ENCODE data around the gene COPS8.

DNA sequence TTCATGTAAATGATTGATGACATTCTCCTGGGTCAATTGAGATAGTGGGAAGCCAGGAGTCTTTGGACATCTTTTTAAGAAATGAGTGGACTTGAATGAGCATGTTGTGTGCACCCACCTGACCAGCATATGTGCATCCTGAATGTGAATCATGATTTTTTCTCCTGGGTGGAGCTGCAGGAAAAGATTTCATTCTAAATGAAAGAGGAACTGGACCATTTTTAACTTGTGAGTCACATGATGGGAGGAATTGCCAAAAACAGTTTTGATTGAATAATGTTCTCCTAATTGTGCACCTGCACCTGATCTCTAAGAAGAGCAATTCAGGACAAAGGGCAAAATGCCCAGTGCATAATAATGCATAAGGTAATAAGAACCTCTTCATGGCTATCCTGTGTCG lies 32.3 kb downstream of the COPS8 start:
- no peak for TF ChIP-seq EP300 (IDR thresholded peaks at IDR 0.05)
- TF ChIP-seq POLR2A (IDR thresholded peaks at IDR 0.05), result no peak
- TF ChIP-seq, protein P1, sequence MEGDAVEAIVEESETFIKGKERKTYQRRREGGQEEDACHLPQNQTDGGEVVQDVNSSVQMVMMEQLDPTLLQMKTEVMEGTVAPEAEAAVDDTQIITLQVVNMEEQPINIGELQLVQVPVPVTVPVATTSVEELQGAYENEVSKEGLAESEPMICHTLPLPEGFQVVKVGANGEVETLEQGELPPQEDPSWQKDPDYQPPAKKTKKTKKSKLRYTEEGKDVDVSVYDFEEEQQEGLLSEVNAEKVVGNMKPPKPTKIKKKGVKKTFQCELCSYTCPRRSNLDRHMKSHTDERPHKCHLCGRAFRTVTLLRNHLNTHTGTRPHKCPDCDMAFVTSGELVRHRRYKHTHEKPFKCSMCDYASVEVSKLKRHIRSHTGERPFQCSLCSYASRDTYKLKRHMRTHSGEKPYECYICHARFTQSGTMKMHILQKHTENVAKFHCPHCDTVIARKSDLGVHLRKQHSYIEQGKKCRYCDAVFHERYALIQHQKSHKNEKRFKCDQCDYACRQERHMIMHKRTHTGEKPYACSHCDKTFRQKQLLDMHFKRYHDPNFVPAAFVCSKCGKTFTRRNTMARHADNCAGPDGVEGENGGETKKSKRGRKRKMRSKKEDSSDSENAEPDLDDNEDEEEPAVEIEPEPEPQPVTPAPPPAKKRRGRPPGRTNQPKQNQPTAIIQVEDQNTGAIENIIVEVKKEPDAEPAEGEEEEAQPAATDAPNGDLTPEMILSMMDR (IDR thresholded peaks at IDR 0.05), result no peak

Data from gastroesophageal sphincter (tissue), 3 donors.